Smooth muscle cell of the brain vasculature (primary cell): ENCODE measurements around the gene ZNF432.

Source experiments
- DNase-seq: peaks from one replicate; pipeline ENCODE4 v3.0.0-alpha.2; 2012; ENCODE audit warnings: low read depth, low spot score

Gene ZNF432

GRCh38 chr19:52010674-52011073, 38.0 kb downstream of the ZNF432 start:
- DNase-seq: no peak

- peak; percentile 76 for DNase-seq
Measured at GRCh38 chr19:52007806-52008557, 40.7 kb downstream of the ZNF432 start, which contains the start of gene ZNF615. ZNF615 (minus strand) TSS chr19:52008211; CDS start chr19:52003711, 4,500 bp downstream.

DNA sequence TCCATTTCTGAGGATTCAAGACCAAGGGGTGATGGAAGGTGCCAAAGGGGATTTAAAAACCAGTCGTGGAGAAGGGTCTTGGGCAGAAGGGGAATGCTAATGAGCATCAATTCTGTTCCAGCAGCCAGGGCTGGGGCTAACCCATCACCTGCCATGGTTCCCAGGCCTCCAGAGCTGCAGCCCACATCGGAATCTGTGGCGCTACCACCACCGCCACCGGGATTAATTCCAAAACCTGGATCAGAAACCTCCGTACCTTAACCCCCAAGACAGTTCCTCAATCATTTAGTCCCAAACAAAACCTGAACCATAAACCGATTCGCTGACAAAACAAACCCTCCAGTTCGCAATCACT, 41.2 kb downstream of the ZNF432 start:
- no peak for DNase-seq

DNA sequence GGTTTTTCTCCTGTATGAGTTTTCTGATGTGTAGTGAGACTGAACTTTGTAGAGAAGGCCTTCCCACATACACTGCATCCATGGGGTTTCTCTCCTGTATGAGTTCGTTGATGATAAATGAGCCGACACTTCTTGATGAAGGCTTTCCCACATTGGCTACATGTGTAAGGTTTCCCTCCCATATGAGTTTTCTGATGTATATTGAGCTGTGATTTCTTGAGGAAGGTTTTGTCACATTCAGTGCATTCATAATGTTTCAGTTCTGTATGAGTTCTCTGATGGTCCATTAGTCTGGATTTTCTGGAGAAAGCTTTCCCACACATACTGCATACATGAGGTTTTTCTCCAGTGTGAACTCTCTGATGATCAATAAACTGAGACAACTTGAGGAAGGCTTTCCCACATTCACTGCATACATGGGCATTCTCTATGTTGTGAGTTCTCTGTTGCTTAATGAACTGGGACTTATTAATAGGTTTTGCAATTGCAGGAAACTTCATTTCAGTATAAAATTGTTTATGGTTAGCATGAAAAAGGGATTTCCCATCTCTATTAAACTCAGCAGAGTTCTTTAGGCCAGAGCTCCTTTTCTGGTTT, 54.5 kb downstream of the ZNF432 start:
- DNase-seq: no peak

DNA sequence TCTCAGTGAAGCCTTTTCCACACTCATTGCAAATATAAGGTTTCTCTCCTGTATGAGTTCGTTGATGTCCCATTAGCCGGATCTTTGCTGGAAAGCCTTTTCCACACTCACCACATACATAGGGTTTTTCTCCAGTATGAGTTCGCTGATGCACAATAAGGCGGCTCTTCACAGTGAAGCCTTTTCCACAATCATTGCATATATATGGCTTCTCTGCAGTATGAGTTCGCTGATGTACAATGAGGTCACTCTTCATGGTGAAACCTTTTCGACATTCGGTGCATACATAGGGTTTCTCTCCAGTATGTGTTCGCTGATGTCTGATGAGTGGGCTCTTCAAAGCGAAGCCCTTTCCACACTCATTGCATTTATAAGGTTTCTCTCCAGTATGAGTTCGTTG, 55.2 kb downstream of the ZNF432 start:
- DNase-seq: no peak

DNA sequence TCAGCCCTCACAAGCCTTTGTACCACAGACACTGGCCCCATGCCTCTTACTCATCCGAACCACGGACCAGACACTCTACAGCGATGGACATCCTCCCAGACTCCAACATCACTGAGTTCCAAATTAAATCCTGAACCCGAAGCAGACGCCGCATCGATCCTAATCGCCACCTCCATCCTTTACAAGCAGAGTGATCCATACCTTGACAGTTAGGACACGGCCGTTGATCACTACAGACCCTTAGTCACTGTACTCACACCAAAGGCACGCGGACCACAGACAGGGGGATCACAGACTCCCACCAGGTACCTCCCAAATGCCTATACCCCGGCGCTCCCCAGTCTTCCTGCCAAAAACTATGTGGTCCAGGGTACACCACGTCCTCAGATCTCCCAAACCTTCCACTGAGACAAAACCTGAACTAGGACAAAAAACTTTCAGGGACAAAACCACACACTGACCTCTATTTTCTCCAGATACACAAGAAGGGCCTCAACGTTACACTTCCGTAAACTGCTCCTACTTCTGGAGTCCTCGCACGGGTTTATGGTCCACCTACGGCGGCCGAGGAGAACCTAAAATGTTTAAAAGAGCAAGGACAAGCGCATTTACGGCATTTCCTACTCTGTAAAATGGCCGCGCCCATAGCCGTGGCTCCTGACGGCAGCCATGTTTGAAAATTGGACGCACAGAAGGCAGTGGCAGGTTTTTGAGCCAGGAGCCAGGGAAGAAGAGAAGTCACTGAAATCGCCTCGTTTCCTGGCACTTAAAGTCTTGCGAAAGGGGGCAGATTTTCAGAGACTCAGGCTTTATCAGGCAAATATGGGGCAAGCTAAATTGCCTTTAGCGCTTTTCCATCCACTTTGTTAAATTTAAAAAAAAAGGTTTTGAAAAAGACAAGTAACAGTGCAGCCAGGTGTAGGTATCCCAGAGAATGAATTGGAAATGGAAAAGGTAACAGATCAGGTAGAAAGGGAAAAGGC, 62.0 kb downstream of the ZNF432 start, which contains the start of gene ZNF350:
Gene ZNF350 (minus strand): TSS at position 532 of the 983 bp plus-strand sequence. CDS start 12,480 bp downstream, outside the sequence.
- peak; percentile 92 for DNase-seq

DNA sequence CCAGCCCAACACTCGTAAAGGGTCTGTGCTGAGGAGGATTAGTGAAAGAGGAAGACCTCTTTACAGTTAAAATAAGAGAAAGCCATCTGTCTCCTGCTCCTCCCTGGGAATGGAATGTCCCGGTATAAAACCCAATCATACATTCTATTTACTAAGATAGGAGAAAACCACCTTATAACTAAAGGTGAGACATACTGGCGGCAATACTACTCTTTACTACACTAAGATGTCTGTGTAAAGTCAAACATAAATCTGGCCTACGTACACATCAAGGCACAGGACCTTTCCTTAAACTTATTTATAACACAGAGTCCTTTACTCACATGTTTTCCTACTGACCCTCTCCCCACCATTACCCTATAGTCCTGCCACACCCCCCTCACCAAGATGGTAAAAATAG, 65.3 kb downstream of the ZNF432 start:
- DNase-seq: no peak
